Middle frontal gyrus (tissue), 1 donor: ENCODE results near the gene TKT.
"Not testable (repeated sequence)": the region's sequence is repeated elsewhere in the genome, so short reads cannot be mapped to it uniquely, and the experiment has no call there.

Experiments
- DNase-seq: peaks from one replicate; pipeline ENCODE4 v3.0.0-alpha.2; 2015; ENCODE audit warnings: low spot score; ENCODE audit errors: extremely low spot score

TKT gene

GRCh38 chr3:53260286-53260785 is 4.5 kb upstream of the TKT start:
- no peak for DNase-seq

- DNase-seq = no peak
These were observed 3.8 kb upstream of the TKT start for GRCh38 chr3:53259427-53260259.

- DNase-seq = no peak
These were observed 3.0 kb upstream of the TKT start for GRCh38 chr3:53258600-53259426.

DNA sequence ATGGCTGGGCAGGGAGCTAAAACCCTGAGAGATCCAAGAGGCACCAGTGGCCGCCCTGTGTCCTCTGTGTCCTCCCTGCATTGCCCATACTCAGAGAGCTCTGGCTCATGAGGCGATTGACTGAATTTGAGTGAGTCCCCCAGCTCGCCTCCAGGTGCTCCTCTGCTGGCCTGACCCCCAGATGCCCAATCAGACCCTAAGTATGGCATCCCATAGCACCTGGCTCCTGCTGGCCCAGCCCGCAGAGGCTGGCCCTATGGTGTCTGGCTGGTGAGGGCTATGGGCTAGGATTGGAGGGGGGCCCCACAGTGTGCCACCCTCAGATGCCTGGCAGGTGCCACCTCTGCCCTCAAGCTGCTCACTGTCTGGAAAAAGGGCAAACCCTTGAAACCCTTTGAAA is 1.6 kb upstream of the TKT start:
- DNase-seq = no peak

DNA sequence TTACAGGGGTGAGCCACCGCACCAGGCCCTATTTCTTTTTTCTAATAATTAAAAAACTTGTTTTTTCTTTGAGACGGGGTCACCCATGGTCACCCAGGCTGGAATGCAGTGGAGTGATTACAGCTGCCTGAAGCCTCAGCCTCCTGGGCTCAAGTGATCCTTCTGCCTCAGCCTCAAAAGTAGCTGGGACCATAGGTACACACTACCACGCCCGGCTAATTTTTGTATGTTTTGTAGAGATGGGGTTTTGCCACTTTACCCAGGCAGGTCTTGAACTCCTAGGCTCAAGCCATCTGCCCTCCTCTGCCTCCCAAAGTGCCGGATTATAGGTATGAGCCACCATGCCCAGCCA is 858 bp upstream of the TKT start:
- DNase-seq = no peak

DNA sequence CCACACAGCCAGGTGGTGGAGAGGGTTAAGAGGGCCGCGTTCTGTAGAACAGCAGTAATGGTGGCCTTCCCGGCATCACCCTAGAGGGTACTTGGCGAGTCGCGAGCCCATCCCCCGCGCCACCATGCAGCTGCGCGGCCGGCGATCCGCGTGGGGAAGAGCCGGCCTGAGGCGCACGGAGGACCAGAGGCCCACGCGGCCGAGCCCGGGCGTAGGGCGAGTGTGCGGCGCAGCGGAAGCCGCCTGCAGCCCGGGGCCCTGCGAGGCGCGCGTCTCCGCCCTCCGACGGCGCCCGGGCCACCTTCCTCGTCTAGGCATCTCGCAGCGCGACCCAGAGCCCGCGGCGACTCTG is 423 bp downstream of the TKT start:
- no peak for DNase-seq

- no peak for DNase-seq
These were observed 1.1 kb downstream of the TKT start for GRCh38 chr3:53254509-53255422.

- no peak for DNase-seq
These were observed 1.9 kb downstream of the TKT start for GRCh38 chr3:53253707-53254508.

- DNase-seq = not testable (repeated sequence)
These were observed 2.9 kb downstream of the TKT start for GRCh38 chr3:53252947-53253322.

DNA sequence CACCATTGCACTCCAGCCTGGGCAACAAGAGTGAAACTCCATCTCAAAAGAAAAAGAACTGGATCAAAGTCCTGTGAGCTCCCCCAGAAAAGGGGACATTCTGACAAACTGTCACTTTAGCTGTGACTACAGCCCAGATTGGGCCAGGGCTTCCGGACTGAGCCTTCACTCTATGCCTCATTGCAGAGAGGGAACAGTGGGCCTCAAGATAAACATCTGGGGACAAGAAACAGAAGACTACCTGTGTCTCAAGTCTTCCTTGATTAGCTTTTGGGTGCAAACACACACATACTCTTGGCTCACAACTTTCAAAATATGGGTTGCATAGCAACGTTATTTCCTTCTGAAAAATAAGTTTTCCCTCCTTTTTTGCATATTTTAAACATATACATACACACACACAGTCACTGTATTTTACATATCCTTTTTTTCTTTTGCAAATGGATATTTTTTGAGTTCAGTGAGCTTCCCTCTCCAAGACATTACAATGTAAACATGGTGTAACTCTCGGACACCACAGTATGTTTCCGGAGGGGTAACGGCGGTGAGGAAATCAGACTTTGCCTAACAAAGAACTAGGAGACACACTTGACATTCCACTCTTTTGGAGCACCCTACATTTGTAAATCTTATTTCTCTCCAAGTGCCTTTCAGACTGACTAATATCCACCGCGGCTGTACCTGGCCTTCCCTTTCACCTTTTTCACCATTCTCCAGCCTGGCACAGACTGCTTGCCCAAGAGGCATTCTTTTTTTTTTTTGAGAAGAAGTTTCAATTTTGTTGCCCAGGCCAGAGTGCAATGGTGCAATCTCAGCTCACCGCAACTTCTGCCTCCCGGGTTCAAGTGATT is 3.5 kb downstream of the TKT start:
- no peak for DNase-seq

- DNase-seq = no peak
These were observed 4.8 kb downstream of the TKT start for GRCh38 chr3:53250881-53251605.

- DNase-seq = no peak
These were observed 5.4 kb downstream of the TKT start for GRCh38 chr3:53250453-53250852.

DNA sequence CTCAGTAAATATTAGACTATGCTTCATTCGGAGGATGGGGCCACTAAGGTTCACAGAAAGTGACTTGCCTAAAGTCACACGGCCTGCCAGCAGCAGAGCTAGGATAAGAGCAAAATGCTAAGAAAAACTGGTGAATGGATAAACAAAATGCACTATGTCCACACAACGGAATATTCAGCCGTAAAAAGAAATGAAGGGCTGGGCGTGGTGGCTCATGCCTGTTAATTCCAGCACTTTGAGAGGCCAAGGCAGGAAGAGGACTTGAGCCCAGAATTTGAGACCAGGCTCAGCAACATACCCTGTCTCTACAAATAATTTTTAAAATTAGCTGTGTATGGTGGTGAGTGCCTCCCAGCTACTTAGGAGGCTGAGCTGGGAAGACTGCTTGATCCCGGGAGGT is 7.7 kb downstream of the TKT start:
- no peak for DNase-seq

DNA sequence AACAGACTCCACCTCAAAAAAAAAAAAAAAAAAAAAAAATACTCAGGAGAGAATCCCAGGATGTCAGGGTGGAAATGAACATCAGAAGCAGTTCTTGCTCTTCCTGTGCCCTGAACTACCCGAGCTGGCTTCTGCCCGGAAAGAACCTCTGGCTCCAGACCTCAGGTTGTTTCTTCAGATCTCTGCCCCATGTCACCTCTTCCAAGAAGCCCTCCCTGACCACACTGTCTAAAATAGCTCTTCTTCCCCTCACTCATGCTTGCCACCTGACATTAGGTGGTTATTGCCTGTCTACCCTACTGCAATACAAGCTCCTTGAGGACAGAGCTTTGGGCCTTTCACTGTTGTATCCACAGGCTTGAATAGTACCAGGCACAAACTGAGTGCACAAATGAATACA is 8.2 kb downstream of the TKT start:
- DNase-seq = no peak

- no peak for DNase-seq
These were observed 11.6 kb downstream of the TKT start for GRCh38 chr3:53244271-53244670.

GRCh38 chr3:53243785-53244184 is 12.0 kb downstream of the TKT start:
- no peak for DNase-seq

GRCh38 chr3:53243165-53243564 is 12.7 kb downstream of the TKT start:
- no peak for DNase-seq

GRCh38 chr3:53242642-53243041 is 13.2 kb downstream of the TKT start:
- no peak for DNase-seq

GRCh38 chr3:53242155-53242554 is 13.7 kb downstream of the TKT start:
- no peak for DNase-seq
